ENCODE data around the gene TANGO2. TPM values are rescaled to one million over a fixed set of nuclear protein-coding genes. Genes with fewer than 3 reads are reported as not detected.

The TANGO2 gene
- total and polyA plus RNA-seq, 9 of the 15 experiments (the other 6 are each of a cell fraction or from before 2014, with no cell fraction given), result 15.5 to 94.9 (median 70.1) TPM

GRCh38 chr22:19986410-19987341 lies 34.2 kb upstream of the TANGO2 start (continued):
- TF ChIP-seq HES1 (IDR thresholded peaks at IDR 0.05; ENCODE audit: low read depth), result no peak
- no peak for TF ChIP-seq EHMT2 (IDR thresholded peaks at IDR 0.05)
- no peak for TF ChIP-seq KLF16 (IDR thresholded peaks at IDR 0.05)
- TF ChIP-seq NUFIP1 (IDR thresholded peaks at IDR 0.05; ENCODE audit: partially characterized antibody), result peak; percentile 64
- no peak for TF ChIP-seq ZNF507 (tag; conservative IDR thresholded peaks at IDR 0.05)
- TF ChIP-seq NR4A1 (CRISPR knock-in tag; IDR thresholded peaks at IDR 0.05), result no peak
- peak; percentile 80 for TF ChIP-seq NR4A1 (tag; IDR thresholded peaks at IDR 0.05)
- peak; percentile 81; the same call in 1 of the 2 replicates for TF ChIP-seq ZBTB9 (CRISPR knock-in tag; IDR thresholded peaks at IDR 0.05)
- TF ChIP-seq SUPT5H (IDR thresholded peaks at IDR 0.05), result peak; percentile 57; the same call in 1 of the 2 replicates
- peak; percentile 45 for TF ChIP-seq ESRRA (IDR thresholded peaks at IDR 0.05; ENCODE audit: borderline replicate concordance, low read depth)
- peak; percentile 64; the same call in 1 of the 2 replicates for TF ChIP-seq THAP7 (CRISPR knock-in tag; IDR thresholded peaks at IDR 0.05)
- TF ChIP-seq EWSR1 (IDR thresholded peaks at IDR 0.05; ENCODE audit: borderline replicate concordance, low read depth, partially characterized antibody), result no peak
- no peak for TF ChIP-seq TGIF2 (CRISPR knock-in tag; IDR thresholded peaks at IDR 0.05)
- TF ChIP-seq SMC3 (conservative IDR thresholded peaks at IDR 0.05; ENCODE audit: insufficient read depth, low read depth, low read length), result 0 out of 2 replicates have a peak, but pooled peaks have one; percentile 4
- no peak for TF ChIP-seq CREB3 (tag; conservative IDR thresholded peaks at IDR 0.05; ENCODE audit: low read depth)
- peak; percentile 2 for TF ChIP-seq SP2 (IDR thresholded peaks at IDR 0.05; ENCODE audit: extremely low read depth, low read depth, low read length, poor library complexity, severe bottlenecking)
- no peak for TF ChIP-seq COPS2 (conservative IDR thresholded peaks at IDR 0.05)
- TF ChIP-seq POLR2B (IDR thresholded peaks at IDR 0.05; ENCODE audit: low read depth, partially characterized antibody), result no peak
- TF ChIP-seq SPI1 (IDR thresholded peaks at IDR 0.05; ENCODE audit: borderline replicate concordance, low read depth, low read length), result no peak
- TF ChIP-seq KDM5B (IDR thresholded peaks at IDR 0.05; ENCODE audit: insufficient replicate concordance, low read depth, low read length), result peak; percentile 74
- no peak for TF ChIP-seq YBX1 (IDR thresholded peaks at IDR 0.05)
- TF ChIP-seq DEAF1 (CRISPR knock-in tag; IDR thresholded peaks at IDR 0.05), result no peak; the same call in 1 of the 2 replicates

Measured in K562 (cell line).